GM21381 (cell line): Measurements from ENCODE around the gene DCX.

Experiments
- ATAC-seq: cut with Tn5 transposase; IDR thresholded peaks from one replicate; pipeline ENCODE4 v1.9.1; 2021; ENCODE audit warnings: mild to moderate bottlenecking, moderate library complexity; ENCODE audit not compliant: unreplicated experiment

The DCX gene

GRCh38 chrX:111411983-111412382 lies at the start of gene DCX:
TSS of gene DCX (minus strand) at chrX:111412192. CDS start at chrX:111410398, 1,794 bp downstream.
- ATAC-seq = no peak

- no peak for ATAC-seq
Observed at GRCh38 chrX:111460607-111461006, 48.6 kb upstream of the DCX start.

- no peak for ATAC-seq
Observed at GRCh38 chrX:111447298-111447697, 35.3 kb upstream of the DCX start.

- ATAC-seq = no peak
Observed at GRCh38 chrX:111445485-111445884, 33.5 kb upstream of the DCX start.

GRCh38 chrX:111444881-111445280 lies 32.9 kb upstream of the DCX start:
- ATAC-seq = no peak

- no peak for ATAC-seq
Observed at GRCh38 chrX:111443946-111444345, 32.0 kb upstream of the DCX start.

GRCh38 chrX:111442791-111443190 lies 30.8 kb upstream of the DCX start:
- no peak for ATAC-seq

GRCh38 chrX:111435469-111435868 lies 23.5 kb upstream of the DCX start:
- ATAC-seq = no peak

- ATAC-seq = no peak
Observed at GRCh38 chrX:111431001-111431400, 19.0 kb upstream of the DCX start.

GRCh38 chrX:111411557-111411956 lies 435 bp downstream of the DCX start:
- no peak for ATAC-seq

- no peak for ATAC-seq
Observed at GRCh38 chrX:111410590-111411078, 1.4 kb downstream of the DCX start.

- no peak for ATAC-seq
Observed at GRCh38 chrX:111409326-111409725, 2.7 kb downstream of the DCX start.

GRCh38 chrX:111407948-111408347 lies 4.0 kb downstream of the DCX start:
- ATAC-seq = no peak

- ATAC-seq = no peak
Observed at GRCh38 chrX:111402344-111402743, 9.6 kb downstream of the DCX start.

GRCh38 chrX:111395149-111395548 lies 16.8 kb downstream of the DCX start:
- no peak for ATAC-seq

GRCh38 chrX:111394569-111394968 lies 17.4 kb downstream of the DCX start:
- no peak for ATAC-seq

GRCh38 chrX:111387470-111388070 lies 24.4 kb downstream of the DCX start:
- no peak for ATAC-seq

GRCh38 chrX:111386615-111387233 lies 25.3 kb downstream of the DCX start:
- no peak for ATAC-seq

GRCh38 chrX:111386077-111386476 lies 25.9 kb downstream of the DCX start:
- ATAC-seq = no peak

GRCh38 chrX:111382277-111382676 lies 29.7 kb downstream of the DCX start:
- ATAC-seq = no peak

- no peak for ATAC-seq
Observed at GRCh38 chrX:111376897-111377578, 35.0 kb downstream of the DCX start.

GRCh38 chrX:111376486-111376885 lies 35.5 kb downstream of the DCX start:
- ATAC-seq = no peak
